GM19023 (cell line): Measurements from ENCODE around the gene EFTUD2.

Source experiments
- ATAC-seq: cut with Tn5 transposase; IDR thresholded peaks from one replicate; pipeline ENCODE4 v1.9.1; 2021; ENCODE audit warnings: mild to moderate bottlenecking, moderate library complexity; ENCODE audit not compliant: unreplicated experiment

EFTUD2 gene

GRCh38 chr17:44889003-44889402, 10.2 kb downstream of the EFTUD2 start:
- ATAC-seq: no peak

GRCh38 chr17:44887971-44888954, 11.0 kb downstream of the EFTUD2 start:
- no peak for ATAC-seq

GRCh38 chr17:44887016-44887415, 12.2 kb downstream of the EFTUD2 start:
- no peak for ATAC-seq

GRCh38 chr17:44884941-44885340, 14.3 kb downstream of the EFTUD2 start:
- ATAC-seq: no peak

- ATAC-seq: no peak
These were observed 18.1 kb downstream of the EFTUD2 start for GRCh38 chr17:44881145-44881544.

- ATAC-seq: no peak
These were observed 19.2 kb downstream of the EFTUD2 start for GRCh38 chr17:44880062-44880461.

GRCh38 chr17:44879376-44879775, 19.9 kb downstream of the EFTUD2 start:
- no peak for ATAC-seq

- no peak for ATAC-seq
These were observed 20.5 kb downstream of the EFTUD2 start for GRCh38 chr17:44878627-44879221.

- ATAC-seq: no peak
These were observed 22.1 kb downstream of the EFTUD2 start for GRCh38 chr17:44877121-44877520.

GRCh38 chr17:44875761-44876160, 23.5 kb downstream of the EFTUD2 start:
- ATAC-seq: no peak

GRCh38 chr17:44872131-44872768, 27.0 kb downstream of the EFTUD2 start:
- ATAC-seq: no peak

GRCh38 chr17:44871556-44871955, 27.7 kb downstream of the EFTUD2 start:
- ATAC-seq: no peak

- ATAC-seq: no peak
These were observed 31.4 kb downstream of the EFTUD2 start for GRCh38 chr17:44867841-44868240.

- no peak for ATAC-seq
These were observed 33.3 kb downstream of the EFTUD2 start for GRCh38 chr17:44865931-44866330.

- ATAC-seq: no peak
These were observed 34.0 kb downstream of the EFTUD2 start for GRCh38 chr17:44865231-44865660.

- ATAC-seq: no peak
These were observed 34.4 kb downstream of the EFTUD2 start for GRCh38 chr17:44864831-44865230.

- no peak for ATAC-seq
These were observed 36.0 kb downstream of the EFTUD2 start for GRCh38 chr17:44863061-44863918.

GRCh38 chr17:44862278-44862914, 36.8 kb downstream of the EFTUD2 start:
- ATAC-seq: no peak

- ATAC-seq: no peak
These were observed 39.5 kb downstream of the EFTUD2 start for GRCh38 chr17:44859701-44860100.

GRCh38 chr17:44854192-44854591, 45.1 kb downstream of the EFTUD2 start:
- ATAC-seq: no peak
